B cell (primary cell): Measurements from ENCODE around the gene INSIG2. TPM values are rescaled to one million over a fixed set of nuclear protein-coding genes. Genes with fewer than 3 reads are reported as not detected.

ENCODE experiments used
- ATAC-seq: fragments of 200-7000 bp; cut with Tn5 transposase; one replicate; pipeline ENCODE4 v1.10.0; 2021; ENCODE audit warnings: low read depth, mild to moderate bottlenecking, moderate number of reproducible peaks, moderate library complexity
- CTCF ChIA-PET: fragments of 350-600 bp; sonication (Branson Sonifier 250); formaldehyde crosslinking; loops from one replicate; lab custom pipeline; 2021; ENCODE audit warnings: antibody characterized with exemption, inconsistent platforms; lab: Charles Lee
- POLR2A ChIA-PET: fragments of 350-600 bp; sonication (Branson Sonifier 250); formaldehyde crosslinking; loops from one replicate; lab custom pipeline; 2021; ENCODE audit warnings: antibody characterized with exemption; lab: Charles Lee
- DNase-seq: peaks from one replicate; pipeline ENCODE4 v3.0.0; 2013
- H2AFZ ChIP-seq: 2 replicates; pipeline ENCODE4 v1.6.1; 2012; ENCODE audit warnings: mild to moderate bottlenecking, low read depth, low read length; ENCODE audit not compliant: insufficient read depth, poor library complexity, severe bottlenecking
- H3K27ac ChIP-seq, 2 donors: 1 replicate in 1 of 2; 2 replicates in 1 of 2; pipeline ENCODE4 v1.5.1; 2012 to 2013; ENCODE audit warnings: low read length in 2 of 2, mild to moderate bottlenecking in 2 of 2, moderate library complexity in 1 of 2
- H3K27me3 ChIP-seq, 4 experiments: fragments of 200-600 bp in 1 of 4; sonication (generic) in 1 of 4; replicated peaks in 1 of 4; 1 replicate in 2 of 4; 2 replicates in 2 of 4; pipeline versions ENCODE4 v1.6.1 to v1.7.0; 2013 to 2016; ENCODE audit warnings: low read length in 3 of 4, mild to moderate bottlenecking in 2 of 4, mixed read lengths in 1 of 4, moderate library complexity in 1 of 4; ENCODE audit not compliant: insufficient read depth in 4 of 4, control insufficient read depth in 3 of 4; ENCODE audit errors: control extremely low read depth in 1 of 4
- H3K36me3 ChIP-seq, 2 experiments: replicated peaks in 1 of 2; 1 replicate in 1 of 2; 2 replicates in 1 of 2; pipeline versions ENCODE4 v1.6.1 to v1.7.1; 2013; ENCODE audit warnings: low read length in 1 of 2; ENCODE audit not compliant: insufficient read depth in 2 of 2, control insufficient read depth in 1 of 2; ENCODE audit errors: control extremely low read depth in 1 of 2, extremely low read depth in 1 of 2
- H3K4me1 ChIP-seq, 2 donors: fragments of 200-600 bp in 1 of 2; sonication (generic) in 1 of 2; 1 replicate in 1 of 2; 2 replicates in 1 of 2; pipeline versions ENCODE4 v1.5.1 to v1.6.1; 2013 to 2017; ENCODE audit warnings: low read length in 2 of 2; ENCODE audit not compliant: control insufficient read depth in 2 of 2, insufficient read depth in 2 of 2
- H3K4me2 ChIP-seq: replicated peaks from 2 replicates; pipeline ENCODE3; 2012; ENCODE audit warnings: mild to moderate bottlenecking, low read depth, low read length; ENCODE audit not compliant: poor library complexity, severe bottlenecking
- H3K4me3 ChIP-seq, 5 experiments: fragments of 200-600 bp in 1 of 5; sonication (generic) in 1 of 5; 1 replicate in 3 of 5; 2 replicates in 2 of 5; pipeline versions ENCODE4 v1.5.1 to v1.7.0; 2011 to 2016; ENCODE audit warnings: low read length in 4 of 5, mild to moderate bottlenecking in 4 of 5, low read depth in 2 of 5, control low read depth in 1 of 5, moderate library complexity in 1 of 5; ENCODE audit not compliant: insufficient read depth in 1 of 5; ENCODE audit errors: control extremely low read depth in 1 of 5, extremely low read depth in 1 of 5
- H3K79me2 ChIP-seq: fragments of 200-600 bp; sonication (generic); one replicate; pipeline ENCODE4 v1.6.0; 2016; ENCODE audit warnings: low read length; ENCODE audit not compliant: control insufficient read depth, insufficient read depth
- H3K9ac ChIP-seq: fragments of 200-600 bp; sonication (generic); 2 replicates; pipeline ENCODE4 v1.6.1; 2017; ENCODE audit warnings: mild to moderate bottlenecking, low read length, moderate library complexity
- H3K9me3 ChIP-seq, 3 donors: one replicate each; pipeline versions ENCODE4 v1.6.1 to v1.7.1; 2013; ENCODE audit warnings: low read length in 2 of 3; ENCODE audit not compliant: control insufficient read depth in 2 of 3, insufficient read depth in 1 of 3; ENCODE audit errors: control extremely low read depth in 1 of 3
- H4K20me1 ChIP-seq: 2 replicates; pipeline ENCODE4 v1.6.0; 2012; ENCODE audit warnings: mild to moderate bottlenecking, low read length; ENCODE audit not compliant: insufficient read depth, control insufficient read depth, poor library complexity, severe bottlenecking
- H3K27ac Mint-ChIP-seq: one replicate; pipeline ENCODE4 v1.8.0; 2021; ENCODE audit warnings: mixed read lengths
- H3K27me3 Mint-ChIP-seq: one replicate; pipeline ENCODE4 v1.8.0; 2021; ENCODE audit warnings: mixed read lengths
- H3K4me1 Mint-ChIP-seq: one replicate; pipeline ENCODE4 v1.8.0; 2021; ENCODE audit warnings: mixed read lengths
- H3K4me3 Mint-ChIP-seq: one replicate; pipeline ENCODE4 v1.8.0; 2021; ENCODE audit warnings: mixed read lengths
- H3K9me3 Mint-ChIP-seq: one replicate; pipeline ENCODE4 v1.8.0; 2022; ENCODE audit warnings: mixed read lengths; ENCODE audit not compliant: insufficient read depth
- EZH2 ChIP-seq: IDR thresholded peaks from 2 replicates; pipeline ENCODE4 v1.6.1; 2012; ENCODE audit warnings: borderline replicate concordance, low read depth, mild to moderate bottlenecking, moderate library complexity, low read length; ENCODE audit not compliant: insufficient read depth, poor library complexity, severe bottlenecking
- WGBS: methylation state at CpG from one replicate; pipeline ENCODE4 v1.1.5; 2013; ENCODE audit warnings: missing lambda C conversion rate; ENCODE audit not compliant: insufficient coverage; 5-methylcytosine and 5-hydroxymethylcytosine counted together
- intact Hi-C: fragments of 100-400 bp; cut with micrococcal nuclease; formaldehyde crosslinking; loops from one replicate; pipeline ENCODE4 v1.10.0; 2022
- polyA plus RNA-seq: library from polyadenylated mRNA; depleted of rRNA; stranded (reverse); fragments of >200 nt; gene quantifications from 2 replicates; pipeline ENCODE4 v1.2.3, GENCODE V29; 2012
- total RNA-seq, 2 donors: library from RNA; stranded (reverse); fragments of 120-200 nt in 1 of 2; gene quantifications; 1 replicate in 1 of 2; 2 replicates in 1 of 2; pipeline versions ENCODE4 v1.2.3 to v1.2.4, GENCODE V29; 2013 to 2022
- TF ChIP-seq, protein P1 (sequence below): fragments of 200-600 bp; IDR thresholded peaks from one replicate; pipeline ENCODE4 v1.8.0; 2022; ENCODE audit warnings: antibody characterized with exemption, mild to moderate bottlenecking

Gene INSIG2
- total and polyA plus RNA-seq, 2 donors (not counting 1 experiment from before 2014, with no cell fraction given): 14.2 to 29.5 TPM

DNA sequence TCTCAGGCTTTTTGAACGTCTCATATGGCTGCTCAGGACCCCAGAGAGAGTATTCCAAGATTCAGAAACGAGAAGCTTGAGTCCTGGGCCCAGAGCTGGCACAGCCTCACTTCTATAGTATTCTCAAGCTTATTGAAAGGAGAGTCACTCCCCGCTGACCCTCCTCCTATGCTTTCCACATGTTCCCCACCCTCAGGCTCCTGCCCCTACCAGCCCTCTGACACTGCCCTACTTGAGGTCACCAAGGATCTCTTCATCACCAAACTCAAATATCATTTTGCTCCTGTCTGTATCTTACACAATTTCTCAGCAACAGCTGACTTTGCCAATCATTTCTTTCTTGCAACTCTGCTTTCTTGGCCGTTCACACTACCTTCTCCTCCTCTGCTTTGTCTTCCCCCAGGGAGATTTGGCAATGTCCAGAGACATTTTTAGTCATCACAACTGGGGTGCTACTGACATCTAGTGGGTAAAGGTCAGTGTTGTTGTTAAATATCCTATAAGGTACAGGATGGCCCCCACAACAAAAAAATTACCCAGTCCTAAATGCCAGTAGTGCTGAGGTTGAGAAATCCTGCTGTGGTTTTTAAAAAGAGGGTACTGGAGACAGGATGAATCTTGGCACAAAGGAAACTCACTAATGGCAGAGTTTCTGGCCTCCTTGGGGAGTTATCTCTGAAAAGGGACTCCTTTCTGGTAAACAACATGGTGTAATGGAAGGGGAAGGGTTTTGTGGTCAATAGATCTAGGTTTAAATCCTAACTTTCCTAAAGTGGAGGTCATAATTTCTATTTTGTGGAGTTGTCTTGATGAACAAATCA, 26.9 kb upstream of the INSIG2 start:
- Histone ChIP-seq H3K9ac (no peak overlapping the region), H3K4me3 (no peak overlapping the region), H3K36me3 (no peaks in the 10 kb centered on the region), H3K4me2 (no peak overlapping the region), H3K9me3 (no peaks in the 10 kb centered on the region), H3K27me3 (peaks cover 0 to 5% (median 0%) of the 10 kb centered on the region in 4 experiments), H3K27ac (no peak overlapping the region), H3K4me1 (peaks cover 33 to 45% of the 10 kb centered on the region in 2 donors), H3K79me2 (no peaks in the 10 kb centered on the region), H4K20me1 (no peaks in the 10 kb centered on the region), H2AFZ (no peak overlapping the region)
- TF ChIP-seq, protein P1, sequence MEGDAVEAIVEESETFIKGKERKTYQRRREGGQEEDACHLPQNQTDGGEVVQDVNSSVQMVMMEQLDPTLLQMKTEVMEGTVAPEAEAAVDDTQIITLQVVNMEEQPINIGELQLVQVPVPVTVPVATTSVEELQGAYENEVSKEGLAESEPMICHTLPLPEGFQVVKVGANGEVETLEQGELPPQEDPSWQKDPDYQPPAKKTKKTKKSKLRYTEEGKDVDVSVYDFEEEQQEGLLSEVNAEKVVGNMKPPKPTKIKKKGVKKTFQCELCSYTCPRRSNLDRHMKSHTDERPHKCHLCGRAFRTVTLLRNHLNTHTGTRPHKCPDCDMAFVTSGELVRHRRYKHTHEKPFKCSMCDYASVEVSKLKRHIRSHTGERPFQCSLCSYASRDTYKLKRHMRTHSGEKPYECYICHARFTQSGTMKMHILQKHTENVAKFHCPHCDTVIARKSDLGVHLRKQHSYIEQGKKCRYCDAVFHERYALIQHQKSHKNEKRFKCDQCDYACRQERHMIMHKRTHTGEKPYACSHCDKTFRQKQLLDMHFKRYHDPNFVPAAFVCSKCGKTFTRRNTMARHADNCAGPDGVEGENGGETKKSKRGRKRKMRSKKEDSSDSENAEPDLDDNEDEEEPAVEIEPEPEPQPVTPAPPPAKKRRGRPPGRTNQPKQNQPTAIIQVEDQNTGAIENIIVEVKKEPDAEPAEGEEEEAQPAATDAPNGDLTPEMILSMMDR: peak; percentile 79
- TF ChIP-seq EZH2: no peak
- Mint-ChIP-seq H3K4me1 (peaks cover 43% of the 10 kb centered on the region), H3K4me3 (peak overlapping the region; percentile 10), H3K27me3 (peaks cover 13% of the 10 kb centered on the region), H3K27ac (peak overlapping the region; percentile 60), H3K9me3 (no peaks in the 10 kb centered on the region)
- ChIA-PET CTCF (interaction anchor here (0.8 to 24.7 kb wide), 23 partner anchors 10 to 804 kb away, joined by 3 to 784 read pairs (median 5); partner anchors contain the start of genes CCDC93, DDX18 and INSIG2), POLR2A (interaction anchor here (0.8 to 1.2 kb wide), 2 partner anchors 15 to 247 kb away, joined by 3 to 4 read pairs; partner anchors contain the start of gene DDX18)
- DNase-seq (peak; percentile 72), ATAC-seq (peak; percentile 84)
- 83% methylated on average over 3 of the region's 4 CpGs for WGBS
- intact Hi-C loops: loop anchor here (1.0 kb wide), 2 partner anchors 15 to 29 kb away; no protein-coding TSS in a partner anchor

DNA sequence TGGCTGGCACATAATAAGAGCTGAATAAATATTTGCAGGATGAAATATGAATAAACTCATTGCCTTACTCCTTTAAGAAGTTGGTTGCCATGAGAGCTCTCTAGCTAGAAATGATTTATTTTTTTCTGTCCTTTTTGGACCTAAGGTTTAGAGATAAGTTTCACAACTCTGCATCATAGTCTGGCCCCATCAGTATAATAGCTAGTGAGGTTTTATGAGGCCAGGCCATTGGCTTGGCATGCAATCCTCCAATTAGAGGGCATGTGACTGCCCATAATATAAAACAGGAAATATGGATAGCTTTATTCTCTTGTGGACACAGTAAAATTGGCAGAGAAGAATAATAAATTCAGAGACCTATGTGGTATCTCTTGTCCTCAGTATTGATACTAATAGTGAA, 26.2 kb upstream of the INSIG2 start:
- no peak overlapping the region for H3K27ac ChIP-seq
- H2AFZ ChIP-seq: no peak overlapping the region
- no peak overlapping the region for H3K27ac Mint-ChIP-seq
- no peaks in the 10 kb centered on the region for H3K9me3 ChIP-seq
- H3K4me1 Mint-ChIP-seq: peaks cover 36% of the 10 kb centered on the region
- no peaks in the 10 kb centered on the region for H3K36me3 ChIP-seq
- POLR2A ChIA-PET: interaction anchor here (0.8 kb wide), 1 partner anchor 26 kb away, joined by 3 read pairs; the partner anchor contains the start of gene INSIG2
- ATAC-seq (no peak), DNase-seq (no peak)
- H3K4me3 Mint-ChIP-seq: no peak overlapping the region
- H3K79me2 ChIP-seq: no peaks in the 10 kb centered on the region
- H3K4me3 ChIP-seq: no peak overlapping the region
- peaks cover 26 to 38% of the 10 kb centered on the region in 2 donors for H3K4me1 ChIP-seq
- CTCF ChIA-PET: interaction anchor here (0.6 to 24.7 kb wide), 9 partner anchors 17 to 166 kb away, joined by 3 to 784 read pairs (median 10); partner anchors contain the start of gene INSIG2
- H3K27me3 Mint-ChIP-seq: peaks cover 13% of the 10 kb centered on the region
- no peak overlapping the region for H3K9ac ChIP-seq
- H3K9me3 Mint-ChIP-seq: no peaks in the 10 kb centered on the region
- intact Hi-C loops: no loop called here
- peaks cover 0 to 5% (median 0%) of the 10 kb centered on the region in 4 experiments for H3K27me3 ChIP-seq
- H3K4me2 ChIP-seq: no peak overlapping the region
- TF ChIP-seq, protein P1: no peak
- no peaks in the 10 kb centered on the region for H4K20me1 ChIP-seq
